B cell (primary cell): Measurements from ENCODE around the gene MYF5.

ENCODE experiments used
- EZH2 ChIP-seq: IDR thresholded peaks from 2 replicates; pipeline ENCODE4 v1.6.1; 2012; ENCODE audit warnings: borderline replicate concordance, low read depth, mild to moderate bottlenecking, moderate library complexity, low read length; ENCODE audit not compliant: insufficient read depth, poor library complexity, severe bottlenecking
- TF ChIP-seq, protein P1 (sequence below): fragments of 200-600 bp; IDR thresholded peaks from one replicate; pipeline ENCODE4 v1.8.0; 2022; ENCODE audit warnings: antibody characterized with exemption, mild to moderate bottlenecking

DNA sequence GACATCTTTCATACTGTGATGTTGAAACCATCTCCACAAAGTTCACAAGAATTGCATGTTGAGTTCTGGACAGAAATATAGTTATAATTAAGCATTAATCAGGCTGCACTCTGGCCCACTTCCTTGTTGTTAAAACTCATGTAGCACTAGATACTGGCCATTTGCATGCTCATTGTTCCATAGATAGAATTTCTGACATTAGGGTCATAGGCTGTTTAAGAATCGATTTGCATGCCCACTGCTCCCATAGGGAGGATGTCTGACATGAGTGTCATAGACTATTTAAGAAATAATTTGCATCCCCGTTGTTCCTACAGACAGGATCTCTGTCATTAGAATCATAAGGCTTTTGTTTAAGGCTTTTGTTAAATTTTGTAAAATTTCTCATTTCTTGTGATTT lies 50.2 kb downstream of the MYF5 start:
- TF ChIP-seq EZH2, result no peak
- TF ChIP-seq, protein P1, sequence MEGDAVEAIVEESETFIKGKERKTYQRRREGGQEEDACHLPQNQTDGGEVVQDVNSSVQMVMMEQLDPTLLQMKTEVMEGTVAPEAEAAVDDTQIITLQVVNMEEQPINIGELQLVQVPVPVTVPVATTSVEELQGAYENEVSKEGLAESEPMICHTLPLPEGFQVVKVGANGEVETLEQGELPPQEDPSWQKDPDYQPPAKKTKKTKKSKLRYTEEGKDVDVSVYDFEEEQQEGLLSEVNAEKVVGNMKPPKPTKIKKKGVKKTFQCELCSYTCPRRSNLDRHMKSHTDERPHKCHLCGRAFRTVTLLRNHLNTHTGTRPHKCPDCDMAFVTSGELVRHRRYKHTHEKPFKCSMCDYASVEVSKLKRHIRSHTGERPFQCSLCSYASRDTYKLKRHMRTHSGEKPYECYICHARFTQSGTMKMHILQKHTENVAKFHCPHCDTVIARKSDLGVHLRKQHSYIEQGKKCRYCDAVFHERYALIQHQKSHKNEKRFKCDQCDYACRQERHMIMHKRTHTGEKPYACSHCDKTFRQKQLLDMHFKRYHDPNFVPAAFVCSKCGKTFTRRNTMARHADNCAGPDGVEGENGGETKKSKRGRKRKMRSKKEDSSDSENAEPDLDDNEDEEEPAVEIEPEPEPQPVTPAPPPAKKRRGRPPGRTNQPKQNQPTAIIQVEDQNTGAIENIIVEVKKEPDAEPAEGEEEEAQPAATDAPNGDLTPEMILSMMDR, result no peak
